Stimulated activated CD8-positive, alpha-beta memory T cell treated with anti-CD3 and anti-CD28 coated beads, Interleukin-4, amount 100 ng/mL, for 24 hours (primary cell): ENCODE data around the gene RAB37.

ENCODE experiments used
- DNase-seq: peaks from one replicate; pipeline ENCODE4 v3.0.0-alpha.2; 2020; ENCODE audit warnings: low read depth

Gene RAB37

DNA sequence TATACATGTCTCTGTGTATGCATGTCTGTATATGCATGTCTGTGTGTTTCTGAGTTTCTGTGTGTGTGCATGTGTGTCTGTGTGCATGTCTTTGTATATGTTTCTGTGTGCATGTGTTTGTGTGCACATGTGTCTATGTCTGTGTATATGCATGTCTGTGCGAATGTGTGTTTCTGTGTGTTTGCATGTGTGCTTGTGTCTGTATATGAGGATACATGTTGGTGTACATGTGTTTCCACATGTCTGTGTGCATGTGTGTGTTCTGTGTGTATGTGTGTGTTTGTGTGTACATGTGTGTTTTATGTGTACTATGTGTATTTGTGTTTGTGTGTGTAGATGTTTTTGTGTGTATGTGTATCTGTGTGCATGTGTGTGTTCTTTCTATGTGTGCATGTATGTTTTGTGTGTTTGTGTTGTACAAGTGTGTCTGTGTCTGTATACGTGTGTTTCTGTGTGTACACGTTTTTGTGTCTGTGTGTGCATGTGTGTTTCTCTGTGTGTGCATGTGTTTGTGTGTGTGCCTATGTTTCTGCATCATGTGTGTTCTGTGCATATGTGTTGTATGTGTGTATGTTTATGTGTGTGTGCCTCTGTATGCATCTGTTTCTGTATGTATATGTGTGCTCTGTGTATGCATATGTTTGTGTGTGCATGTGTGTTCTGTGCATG is 8.9 kb upstream of the RAB37 start:
- no peak for DNase-seq

DNA sequence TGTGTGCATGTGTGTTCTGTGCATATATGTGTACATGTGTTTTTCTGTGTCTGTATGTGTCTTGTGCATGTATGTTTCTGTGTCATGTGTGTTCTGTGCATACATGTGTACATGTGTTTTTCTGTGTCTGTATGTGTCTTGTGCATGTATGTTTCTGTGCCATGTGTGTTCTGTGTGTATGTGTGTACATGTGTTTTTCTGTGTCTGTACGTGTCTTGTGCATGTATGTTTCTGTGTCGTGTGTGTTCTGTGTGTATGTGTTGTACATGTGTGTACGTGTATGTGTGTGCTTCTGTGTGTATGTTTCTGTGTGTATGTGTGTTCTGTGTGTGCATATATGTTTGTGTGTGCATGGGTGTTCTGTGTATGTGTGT is 8.4 kb upstream of the RAB37 start:
- DNase-seq, result no peak

DNA sequence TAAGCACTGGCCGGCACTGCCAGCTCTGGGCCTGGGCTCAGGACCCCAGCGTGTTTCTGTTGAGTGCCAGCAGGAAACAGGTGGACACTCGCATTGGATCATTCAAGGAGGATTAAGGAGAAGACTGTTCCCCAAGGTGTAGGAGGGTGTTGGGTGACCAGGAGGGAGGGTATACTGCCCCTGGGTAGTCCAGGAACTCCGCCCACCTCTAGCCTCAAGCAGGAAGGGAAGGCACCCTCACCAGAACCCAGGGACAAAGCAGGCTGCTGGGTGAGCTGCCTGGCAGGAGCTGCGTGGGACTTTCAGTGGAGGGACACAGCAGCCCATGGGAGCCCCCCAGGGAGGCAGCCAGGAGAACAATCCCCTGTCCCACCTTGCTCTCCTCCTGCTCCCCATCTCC is 7.7 kb upstream of the RAB37 start:
- DNase-seq, result no peak

DNA sequence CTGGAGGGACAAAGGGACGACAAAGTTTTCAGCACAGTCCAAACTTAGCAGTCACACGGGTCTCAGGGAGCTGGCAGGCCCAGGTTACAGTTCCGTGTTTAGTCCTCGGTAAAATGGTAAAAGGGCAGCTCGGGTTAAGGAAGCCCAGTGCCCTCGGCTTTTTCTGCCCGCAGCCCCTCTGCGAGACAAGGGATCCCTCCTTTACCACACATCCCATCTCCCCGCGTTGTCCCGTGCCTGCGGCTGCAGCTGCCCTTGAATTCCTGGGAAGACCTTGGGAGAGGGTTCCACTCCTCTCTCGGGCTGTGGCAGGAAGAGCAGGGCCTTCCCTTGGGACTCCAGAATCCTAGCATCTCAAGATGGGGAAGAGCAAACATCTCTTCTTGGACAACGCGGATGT is 7.2 kb upstream of the RAB37 start:
- no peak for DNase-seq

DNA sequence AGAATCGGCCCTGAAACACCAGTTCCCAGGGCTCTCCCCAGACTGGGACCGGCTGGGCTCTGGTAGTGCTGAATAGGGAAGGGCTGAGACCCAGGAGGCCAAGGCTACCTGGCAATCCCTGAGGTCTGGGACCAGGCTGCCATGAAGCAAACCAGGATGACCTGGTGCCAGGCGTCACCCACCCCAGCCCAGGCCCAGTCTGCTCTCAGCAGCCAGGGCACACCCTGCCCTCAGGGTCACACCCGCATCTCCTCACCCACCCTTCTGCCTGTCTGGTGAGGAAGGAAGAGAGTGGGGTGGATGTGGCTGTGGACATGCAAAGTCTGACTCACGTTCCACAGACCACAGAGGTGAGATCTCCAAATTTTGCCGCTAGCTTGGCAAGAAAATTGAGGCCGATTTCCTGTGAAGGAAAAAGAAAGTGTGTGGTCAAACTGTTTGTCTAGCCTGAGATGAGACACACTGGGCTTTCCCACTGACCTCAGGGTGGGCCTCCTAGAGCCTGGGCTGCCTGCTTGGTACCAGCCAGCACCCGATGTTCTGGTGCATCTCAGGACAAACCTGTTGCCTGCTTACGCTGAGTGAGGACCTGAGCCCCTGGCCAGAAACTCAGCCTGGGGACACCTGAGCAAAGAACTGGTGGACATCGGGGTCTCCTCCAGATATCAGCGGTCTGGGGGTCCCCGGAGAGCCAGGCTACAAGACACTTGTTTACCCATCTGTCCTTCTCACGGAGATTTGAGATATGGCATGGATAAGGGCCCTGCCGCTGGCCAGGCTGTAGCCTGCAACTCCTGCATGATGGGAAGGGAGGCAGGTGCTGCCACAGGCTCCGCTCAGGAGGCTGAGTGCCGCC is 6.3 kb upstream of the RAB37 start:
- DNase-seq, result peak; percentile 52

DNA sequence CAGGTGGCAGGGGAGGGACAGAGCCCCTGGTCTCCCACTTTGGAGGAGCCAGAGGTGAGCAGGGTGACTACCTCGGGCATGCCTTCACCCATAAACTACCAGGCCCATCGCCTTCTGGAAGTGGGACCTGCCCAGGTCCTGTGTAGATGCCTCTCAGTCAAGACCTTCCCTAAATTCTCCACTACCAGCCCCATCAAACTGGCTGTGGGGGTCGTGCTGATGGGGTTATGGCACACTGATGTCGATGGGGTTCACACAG is 5.8 kb upstream of the RAB37 start:
- no peak for DNase-seq

DNA sequence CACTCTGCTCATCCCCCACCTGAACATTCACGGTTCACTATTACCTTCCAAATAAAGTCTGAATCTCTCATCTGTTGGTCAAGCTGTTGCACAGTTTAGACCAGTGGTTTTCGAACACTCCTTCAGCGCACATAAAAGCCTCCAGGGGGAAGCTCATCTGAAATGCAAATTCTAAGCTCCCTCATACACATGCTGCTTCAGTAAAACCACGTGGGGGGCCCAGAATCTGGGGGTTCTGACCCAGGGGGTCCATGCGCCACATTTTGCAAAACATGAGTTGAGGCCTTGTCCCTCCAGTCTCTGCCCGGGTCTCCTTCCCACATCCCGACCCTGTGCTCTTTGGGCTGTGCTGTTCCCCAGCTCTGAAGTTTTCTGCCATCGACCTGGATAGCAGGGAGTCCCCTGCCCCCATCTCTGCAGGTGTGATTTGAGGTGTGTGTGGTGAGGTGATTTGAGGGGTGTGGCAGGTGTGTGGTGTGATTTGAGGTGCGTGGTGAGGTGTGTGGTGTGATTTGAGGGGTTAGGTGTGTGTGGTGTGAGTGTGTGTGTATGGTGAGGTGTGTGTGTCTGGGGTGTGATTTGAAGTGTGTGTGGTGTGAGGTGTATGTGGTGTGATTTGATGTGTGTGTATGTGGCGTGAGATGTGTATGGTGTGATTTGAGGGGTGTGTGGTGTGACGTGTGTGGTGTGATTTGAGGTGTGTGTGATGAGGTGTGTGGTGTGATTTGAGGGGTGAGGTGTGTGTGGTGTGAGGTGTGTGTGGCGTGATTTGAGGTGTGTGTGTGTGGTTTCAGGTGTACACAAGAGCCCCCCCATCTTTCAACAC is 4.8 kb upstream of the RAB37 start:
- DNase-seq, result no peak

DNA sequence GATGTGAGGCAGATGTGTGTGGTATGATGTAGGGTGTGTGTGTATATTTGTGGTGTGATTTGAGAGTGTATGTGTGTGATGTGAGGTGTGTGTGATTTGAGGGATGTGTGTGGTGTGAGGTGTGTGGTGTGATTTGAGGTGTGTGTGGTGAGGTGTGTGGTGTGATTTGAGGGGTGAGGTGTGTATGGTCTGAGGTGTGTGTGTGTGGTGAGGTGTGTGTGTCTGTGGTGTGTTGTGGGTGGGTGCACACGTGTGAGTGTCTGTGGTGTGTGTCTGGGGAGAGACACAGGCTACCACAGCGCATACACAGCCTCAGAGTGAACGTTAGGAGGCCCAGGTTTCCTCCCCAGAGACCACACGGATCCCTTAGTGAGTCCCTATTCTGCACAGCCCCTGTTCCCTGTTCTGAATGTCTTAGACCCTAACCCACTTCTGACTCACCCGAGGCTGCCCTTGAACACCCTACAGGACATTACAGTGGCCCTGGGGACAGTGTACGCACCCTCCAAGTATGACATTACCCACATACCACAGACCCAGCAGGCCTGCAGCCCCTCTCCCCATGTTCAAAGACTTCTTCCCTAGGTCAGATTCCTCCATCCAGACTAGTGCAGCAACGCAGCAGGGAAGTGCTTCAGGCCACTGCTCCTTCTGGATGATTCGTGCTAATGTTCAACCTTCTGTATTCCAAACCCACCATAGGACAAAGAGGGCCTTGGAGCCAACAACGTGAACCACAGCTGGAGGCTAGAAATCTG is 3.5 kb upstream of the RAB37 start:
- DNase-seq, result no peak

DNA sequence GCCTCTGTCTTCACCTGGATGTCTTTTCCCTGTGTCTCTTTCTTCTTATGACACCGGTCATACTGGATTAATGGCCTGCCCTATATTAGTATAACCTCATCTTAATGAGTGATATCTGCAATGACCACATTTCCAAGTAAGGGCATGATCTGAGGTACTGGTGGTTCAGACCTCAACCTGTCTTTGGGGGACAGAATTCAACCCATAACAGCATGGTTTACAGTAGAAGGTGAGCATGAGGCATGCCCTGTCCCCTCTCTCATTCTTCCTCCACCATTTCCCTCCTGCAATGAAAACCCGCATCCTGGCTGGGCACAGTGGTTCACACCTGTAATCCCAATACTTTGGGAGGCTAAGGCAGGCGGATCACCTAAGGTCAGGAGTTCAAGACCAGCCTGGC is 2.8 kb upstream of the RAB37 start:
- DNase-seq, result no peak

DNA sequence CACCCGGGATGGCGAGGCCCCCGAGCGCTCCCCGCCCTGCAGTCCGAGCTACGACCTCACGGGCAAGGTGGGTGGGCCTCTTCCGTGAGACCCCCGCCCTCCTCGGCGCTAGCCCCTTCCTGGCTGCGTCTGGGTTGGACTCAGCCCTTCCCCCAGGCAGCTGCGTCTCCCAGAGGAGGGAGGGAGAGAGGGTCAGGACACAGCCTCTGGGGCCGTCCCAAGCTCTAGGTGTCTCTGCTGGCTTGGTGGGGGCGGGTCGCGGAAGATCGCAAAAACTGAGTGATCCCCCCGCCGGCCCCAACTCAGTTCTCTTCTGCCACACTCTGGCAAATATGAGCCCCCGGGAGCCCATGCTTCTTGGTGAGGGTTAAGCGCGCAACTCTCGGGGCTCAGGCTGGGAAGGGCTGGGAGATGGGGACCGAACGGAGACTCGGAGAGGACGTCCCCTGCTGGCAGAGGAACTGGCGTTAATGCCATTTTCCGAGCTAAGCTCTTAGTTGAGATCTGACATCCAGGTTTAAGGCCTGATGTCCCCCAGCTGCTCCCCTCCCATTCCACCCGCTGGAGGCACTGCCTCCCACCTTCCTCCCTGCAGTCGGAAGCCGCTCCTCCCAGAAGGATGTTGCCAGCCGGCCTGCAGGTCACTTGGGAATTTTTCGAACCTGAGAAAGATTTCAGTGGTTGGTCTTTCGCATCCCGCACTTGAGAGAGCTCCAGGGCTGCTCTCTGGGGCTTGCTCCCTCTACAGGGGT is 419 bp downstream of the RAB37 start:
- DNase-seq, result no peak

DNA sequence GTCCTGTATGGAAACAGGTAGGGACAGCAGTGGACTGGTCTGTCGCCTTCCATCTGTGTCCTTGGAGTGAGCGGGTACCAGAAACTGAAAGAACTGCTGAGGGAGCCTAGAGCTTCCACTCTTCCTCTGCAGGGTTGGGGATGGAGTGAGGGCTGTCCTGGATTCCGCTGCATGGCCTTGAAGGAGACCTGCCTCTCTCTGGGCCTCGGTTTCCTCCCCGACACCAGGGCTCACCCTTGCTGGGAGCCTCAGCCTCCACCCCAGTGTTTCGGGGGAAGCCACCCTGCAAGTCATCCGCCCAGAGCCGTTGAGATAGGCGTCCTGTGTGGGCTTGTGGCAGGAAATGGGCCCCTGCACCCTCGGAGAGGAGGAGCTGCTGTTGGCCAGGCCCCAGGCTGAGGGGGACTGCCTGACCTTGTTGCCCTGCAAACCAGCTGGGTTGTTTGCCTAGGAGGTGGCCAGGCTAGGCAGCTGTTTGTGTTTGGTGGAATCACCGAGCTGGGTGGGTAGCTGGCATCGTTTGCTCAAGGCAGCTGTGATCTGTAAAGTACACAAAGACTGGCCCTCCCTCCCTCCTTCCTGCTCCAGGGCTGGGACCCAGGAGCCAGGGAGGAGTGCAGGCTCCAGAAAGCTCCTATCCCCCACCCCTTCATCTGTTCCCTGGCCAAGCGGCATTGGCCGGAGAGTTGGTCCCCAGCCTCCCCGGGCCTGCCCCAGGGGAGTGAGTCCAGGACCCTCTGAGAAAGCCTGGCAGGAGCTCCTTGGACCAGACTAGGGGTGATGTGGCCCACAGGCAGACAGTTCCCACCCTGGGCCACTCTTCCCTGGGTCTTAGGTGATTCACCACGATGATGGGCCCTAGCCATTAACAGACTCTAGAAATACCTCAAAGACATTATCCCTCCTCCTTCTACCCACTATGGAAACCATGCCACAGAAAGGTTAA is 1.3 kb downstream of the RAB37 start:
- DNase-seq, result peak; percentile 67

DNA sequence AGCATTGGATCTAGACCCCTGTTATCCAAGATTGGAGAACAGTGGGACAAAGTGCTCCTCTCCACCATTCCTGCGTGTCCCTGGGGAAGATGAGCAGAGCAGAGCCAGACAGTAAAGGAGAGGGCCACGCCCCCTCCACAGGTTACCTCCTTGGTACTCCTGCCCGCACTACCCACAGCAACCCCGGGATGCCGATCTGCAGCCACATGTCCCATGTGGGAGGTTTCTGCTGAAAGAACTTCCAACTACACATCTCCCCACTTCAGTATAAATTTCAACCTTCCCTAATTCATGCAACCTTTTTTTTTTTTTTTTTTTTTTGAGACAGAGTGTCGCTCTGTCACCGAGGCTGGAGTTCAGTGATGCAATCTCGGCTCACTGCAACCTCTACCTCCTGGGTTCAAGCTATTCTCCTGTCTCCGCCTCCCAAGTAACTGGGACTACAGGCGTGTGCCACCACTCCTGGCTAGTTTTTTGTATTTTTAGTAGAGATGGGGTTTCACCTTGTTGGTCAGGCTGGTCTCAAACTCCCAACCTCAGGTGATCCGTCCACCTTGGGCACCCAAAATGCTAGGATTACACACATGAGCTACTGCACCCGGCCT is 2.3 kb downstream of the RAB37 start:
- no peak for DNase-seq

DNA sequence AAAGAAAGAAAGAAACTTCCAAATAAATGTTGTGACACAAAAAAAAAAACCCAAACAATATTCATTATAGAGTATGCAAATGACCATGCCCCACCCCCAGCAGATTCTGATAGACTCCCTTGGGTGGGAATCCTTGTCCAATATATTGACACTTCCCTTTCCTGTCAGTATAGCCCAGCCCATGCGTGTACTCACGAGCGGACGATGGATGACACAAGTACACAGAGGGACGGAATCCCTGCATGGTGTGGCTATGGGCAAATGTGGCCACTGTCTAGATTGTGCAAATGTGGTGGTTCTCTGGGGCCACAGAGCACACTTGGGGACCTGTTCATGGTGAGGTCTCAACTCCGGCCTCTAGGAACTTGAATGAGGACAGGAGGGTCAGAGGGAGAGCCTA is 3.1 kb downstream of the RAB37 start:
- DNase-seq, result no peak

DNA sequence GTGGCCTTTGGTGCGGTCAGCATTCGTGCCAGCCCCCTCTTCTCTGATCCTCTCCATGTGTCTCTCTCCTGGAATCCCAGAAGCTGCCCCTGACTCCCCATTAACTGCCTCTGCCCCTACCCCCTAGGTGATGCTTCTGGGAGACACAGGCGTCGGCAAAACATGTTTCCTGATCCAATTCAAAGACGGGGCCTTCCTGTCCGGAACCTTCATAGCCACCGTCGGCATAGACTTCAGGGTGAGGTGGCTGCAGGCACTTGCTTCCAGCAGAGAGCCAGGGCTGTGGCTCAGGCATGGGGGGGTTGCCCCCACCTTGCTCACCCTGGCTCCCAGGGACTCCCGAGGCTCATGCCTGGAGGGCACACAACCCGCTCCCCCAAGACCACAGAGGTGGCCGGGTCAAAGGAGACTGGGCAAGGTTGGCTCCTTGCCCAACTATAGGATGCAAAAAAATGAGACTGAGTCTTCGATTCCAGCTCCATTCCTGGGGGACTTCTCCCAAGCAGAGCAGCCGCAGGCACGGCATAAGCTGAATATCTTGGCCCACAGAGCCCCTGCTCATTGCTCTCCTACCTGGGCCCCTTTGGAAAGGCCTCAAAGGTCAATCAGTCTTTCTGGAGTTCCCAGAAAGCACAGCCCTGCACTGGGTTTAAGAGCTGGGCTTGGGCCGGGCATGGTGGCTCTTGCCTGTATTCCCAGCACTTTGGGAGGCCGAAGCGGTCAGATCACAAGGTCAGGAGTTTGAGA is 3.8 kb downstream of the RAB37 start:
- DNase-seq, result no peak

DNA sequence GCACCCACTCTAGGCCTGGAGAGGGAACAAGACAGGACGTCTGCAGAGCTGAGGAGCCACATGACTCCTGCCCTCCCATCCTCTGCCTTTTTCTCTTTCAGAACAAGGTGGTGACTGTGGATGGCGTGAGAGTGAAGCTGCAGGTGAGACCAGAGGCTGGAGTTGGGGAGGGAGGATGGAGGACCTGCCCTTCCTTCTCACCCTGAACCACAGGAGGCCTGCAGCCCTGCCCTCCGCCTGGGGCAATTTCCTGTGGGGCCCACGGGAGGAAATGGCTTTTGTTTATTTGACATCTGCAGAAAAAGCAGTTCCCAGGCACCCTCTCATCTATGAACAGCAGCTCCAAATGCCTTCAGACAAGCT is 5.1 kb downstream of the RAB37 start:
- peak; percentile 23 for DNase-seq

DNA sequence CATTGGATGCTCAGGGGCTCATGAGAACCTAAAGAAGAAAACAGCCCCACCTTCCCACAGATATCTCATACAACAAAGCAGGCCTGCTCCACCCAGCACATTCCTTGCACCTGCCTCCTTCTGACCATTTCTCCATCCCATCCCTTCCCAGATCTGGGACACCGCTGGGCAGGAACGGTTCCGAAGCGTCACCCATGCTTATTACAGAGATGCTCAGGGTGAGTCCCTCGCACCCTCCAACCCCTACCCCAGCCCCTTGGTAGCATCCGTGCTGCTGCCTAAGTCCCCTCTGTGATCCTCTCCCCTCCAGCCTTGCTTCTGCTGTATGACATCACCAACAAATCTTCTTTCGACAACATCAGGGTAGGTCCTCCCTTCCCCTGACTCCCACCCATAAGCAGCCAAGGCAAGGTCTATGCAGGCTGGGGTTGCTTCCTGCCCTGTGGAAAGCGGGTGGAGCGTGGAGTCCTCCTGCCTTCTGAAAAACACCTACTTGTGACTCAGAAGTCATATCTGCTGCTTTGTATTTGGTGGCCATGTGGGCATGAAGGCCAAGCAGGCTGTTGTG is 6.0 kb downstream of the RAB37 start:
- no peak for DNase-seq

DNA sequence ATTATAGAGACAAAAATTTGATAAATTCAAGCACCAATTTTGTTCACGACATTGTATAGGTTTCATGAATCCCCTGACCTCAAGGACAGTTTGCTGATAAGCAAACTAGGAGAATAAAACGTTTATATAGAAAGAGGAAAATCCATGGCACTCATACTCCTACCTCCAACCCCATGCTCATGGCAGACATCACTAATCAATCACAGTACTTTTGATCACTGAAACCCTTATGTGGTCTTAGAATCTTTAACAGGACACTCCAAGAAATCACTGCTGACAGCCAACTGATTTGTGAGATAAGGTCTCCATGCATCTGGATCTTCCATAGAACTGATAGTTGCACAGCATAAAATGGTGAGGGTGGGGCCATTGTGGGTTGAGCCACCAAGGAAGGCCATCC is 6.7 kb downstream of the RAB37 start:
- DNase-seq, result no peak

DNA sequence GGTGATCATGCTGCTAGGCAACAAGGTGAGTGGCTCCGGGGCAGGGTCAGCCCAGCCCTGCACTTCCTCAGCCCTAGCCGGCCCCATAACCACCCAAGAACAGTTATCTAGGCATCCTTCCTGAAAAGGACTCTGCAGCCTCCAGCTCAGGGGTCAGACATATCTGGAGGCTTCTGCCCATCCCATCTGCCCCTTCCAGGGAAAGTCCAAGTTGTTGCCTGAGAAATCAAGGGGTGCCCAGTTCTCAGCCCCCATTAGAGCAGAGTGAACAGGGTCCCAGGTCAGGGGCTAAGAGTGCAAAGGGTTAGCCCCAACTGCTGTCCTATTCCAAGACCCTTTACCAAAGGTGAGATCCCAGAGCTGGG is 7.3 kb downstream of the RAB37 start:
- DNase-seq, result no peak
